Left renal cortex interstitium (tissue), 4 donors: ENCODE measurements around the gene CIDEC. TPM values are rescaled to one million over a fixed set of nuclear protein-coding genes. Genes with fewer than 3 reads are reported as not detected.
"Not testable (repeated sequence)": the region's sequence is repeated elsewhere in the genome, so short reads cannot be mapped to it uniquely, and the experiment has no call there.

Source experiments
- DNase-seq, 4 donors: peaks; one replicate each; pipeline ENCODE4 v3.0.0-alpha.2; 2013; ENCODE audit warnings: low read depth in 4 of 4, low spot score in 2 of 4, missing footprints in 1 of 4
- polyA plus RNA-seq, 4 donors: library from polyadenylated mRNA; unstranded; fragments of 120-200 nt; gene quantifications; one replicate each; pipeline ENCODE4 v1.2.1, GENCODE V29; 2013; ENCODE audit not compliant: insufficient read length in 4 of 4

The CIDEC gene
- polyA plus RNA-seq, 4 donors, result 0.17 to 0.21 TPM; not detected in 2

- DNase-seq, result not testable (repeated sequence)
Observed at GRCh38 chr3:9851926-9852325, 28.1 kb downstream of the CIDEC start.

- DNase-seq, result not testable (repeated sequence)
Observed at GRCh38 chr3:9851383-9851782, 28.7 kb downstream of the CIDEC start.

- not testable (repeated sequence) for DNase-seq
Observed at GRCh38 chr3:9848860-9849259, 31.2 kb downstream of the CIDEC start.

- not testable (repeated sequence) for DNase-seq
Observed at GRCh38 chr3:9847870-9848269, 32.2 kb downstream of the CIDEC start.

GRCh38 chr3:9846931-9847488 lies 33.0 kb downstream of the CIDEC start:
- DNase-seq, result no peak

GRCh38 chr3:9846231-9846630 lies 33.8 kb downstream of the CIDEC start:
- DNase-seq, result no peak

- DNase-seq, result peak; percentile 91 to 95 (median 93)
Observed at GRCh38 chr3:9843715-9844438, 36.2 kb downstream of the CIDEC start, which contains the start of gene RPUSD3. RPUSD3 (minus strand) TSS chr3:9844008; CDS start chr3:9843990, 18 bp downstream.

GRCh38 chr3:9841015-9841414 lies 39.0 kb downstream of the CIDEC start:
- DNase-seq, result no peak

- no peak for DNase-seq
Observed at GRCh38 chr3:9838856-9839255, 41.2 kb downstream of the CIDEC start.

- no peak for DNase-seq
Observed at GRCh38 chr3:9837701-9838582, 42.1 kb downstream of the CIDEC start.

- no peak for DNase-seq
Observed at GRCh38 chr3:9834520-9835380, 45.3 kb downstream of the CIDEC start.

- no peak for DNase-seq
Observed at GRCh38 chr3:9833078-9833477, 47.0 kb downstream of the CIDEC start.

- no peak for DNase-seq
Observed at GRCh38 chr3:9831253-9831652, 48.8 kb downstream of the CIDEC start.

- no peak for DNase-seq
Observed at GRCh38 chr3:9828801-9829755, 51.0 kb downstream of the CIDEC start.

GRCh38 chr3:9826815-9827573 lies 53.1 kb downstream of the CIDEC start:
- DNase-seq, result no peak

- no peak for DNase-seq
Observed at GRCh38 chr3:9825451-9826040, 54.5 kb downstream of the CIDEC start.

- DNase-seq, result no peak
Observed at GRCh38 chr3:9820946-9821345, 59.1 kb downstream of the CIDEC start.

GRCh38 chr3:9820543-9820942 lies 59.5 kb downstream of the CIDEC start:
- no peak for DNase-seq
